NCI-H1048 (cell line): ENCODE measurements around the gene WNK2.

Experiments used
- DNase-seq: peaks from one replicate; lab custom pipeline; 2025; lab: John Stamatoyannopoulos, UW

The WNK2 gene

DNA sequence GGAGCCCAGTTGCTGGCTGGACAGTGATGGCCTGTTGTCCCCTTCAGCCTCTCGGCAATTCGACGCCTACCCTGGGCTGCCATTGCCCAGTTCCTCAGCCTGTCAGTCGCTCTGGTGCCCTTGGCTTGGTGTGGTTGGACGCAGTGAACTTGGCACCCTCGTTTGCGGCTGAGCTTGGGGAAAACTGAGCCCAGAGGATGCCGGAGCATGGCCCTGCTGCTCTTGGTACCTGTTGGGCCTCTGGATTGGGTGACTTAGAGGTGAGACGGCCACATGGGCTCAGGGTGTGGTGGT is 16.5 kb downstream of the WNK2 start:
- no peak for DNase-seq

DNA sequence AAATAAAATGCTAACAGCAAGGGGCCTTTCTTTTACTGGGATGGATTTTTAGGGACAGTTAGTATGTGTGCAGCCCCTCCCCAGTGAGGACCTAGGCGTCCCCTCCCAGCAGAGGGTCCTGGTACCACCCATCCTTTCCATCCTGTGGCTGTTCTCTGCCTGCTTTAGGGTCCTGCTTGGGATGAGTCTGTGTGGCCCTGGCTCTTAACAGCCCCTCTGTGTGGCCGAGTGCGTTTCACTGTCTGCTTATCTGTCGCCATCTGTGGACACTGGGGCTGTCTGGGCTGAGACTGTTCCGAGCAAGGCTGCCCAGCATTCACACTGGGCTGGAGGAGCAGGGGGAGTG is 17.0 kb downstream of the WNK2 start:
- DNase-seq: no peak

DNA sequence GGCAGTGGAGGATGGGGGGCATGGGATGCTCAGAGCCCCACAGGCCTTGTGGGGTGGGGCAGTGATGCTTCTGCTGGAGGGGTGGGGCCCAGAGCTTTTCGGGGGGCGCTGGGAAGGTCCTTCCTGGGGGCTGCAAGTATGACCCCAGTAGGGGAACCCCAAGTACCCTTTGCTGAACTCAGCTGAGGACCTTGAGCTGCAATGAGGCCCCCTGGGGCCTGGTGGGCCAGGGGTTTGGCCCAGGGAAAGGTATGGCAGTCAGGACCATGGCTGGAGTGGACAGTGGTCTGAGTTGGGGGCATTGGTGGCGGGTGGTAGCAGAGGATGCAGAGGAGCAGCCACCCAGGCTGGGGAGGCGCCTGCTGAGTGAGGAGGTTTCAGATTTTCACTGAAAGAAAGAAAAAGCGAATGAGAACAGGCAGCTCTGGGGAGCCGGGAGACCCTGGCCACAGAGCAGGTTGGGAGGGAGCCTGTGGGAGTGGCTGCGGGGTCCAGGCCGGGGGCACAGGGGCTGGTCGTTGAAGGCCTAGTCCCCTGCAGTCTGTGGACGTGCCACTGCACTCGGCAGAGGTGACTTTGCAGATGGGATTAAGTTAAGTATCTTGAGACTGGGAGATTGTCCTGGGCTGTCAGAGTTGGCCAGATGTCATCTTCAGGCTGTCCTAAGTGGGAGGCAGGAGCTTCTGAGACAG is 19.2 kb downstream of the WNK2 start:
- no peak for DNase-seq

DNA sequence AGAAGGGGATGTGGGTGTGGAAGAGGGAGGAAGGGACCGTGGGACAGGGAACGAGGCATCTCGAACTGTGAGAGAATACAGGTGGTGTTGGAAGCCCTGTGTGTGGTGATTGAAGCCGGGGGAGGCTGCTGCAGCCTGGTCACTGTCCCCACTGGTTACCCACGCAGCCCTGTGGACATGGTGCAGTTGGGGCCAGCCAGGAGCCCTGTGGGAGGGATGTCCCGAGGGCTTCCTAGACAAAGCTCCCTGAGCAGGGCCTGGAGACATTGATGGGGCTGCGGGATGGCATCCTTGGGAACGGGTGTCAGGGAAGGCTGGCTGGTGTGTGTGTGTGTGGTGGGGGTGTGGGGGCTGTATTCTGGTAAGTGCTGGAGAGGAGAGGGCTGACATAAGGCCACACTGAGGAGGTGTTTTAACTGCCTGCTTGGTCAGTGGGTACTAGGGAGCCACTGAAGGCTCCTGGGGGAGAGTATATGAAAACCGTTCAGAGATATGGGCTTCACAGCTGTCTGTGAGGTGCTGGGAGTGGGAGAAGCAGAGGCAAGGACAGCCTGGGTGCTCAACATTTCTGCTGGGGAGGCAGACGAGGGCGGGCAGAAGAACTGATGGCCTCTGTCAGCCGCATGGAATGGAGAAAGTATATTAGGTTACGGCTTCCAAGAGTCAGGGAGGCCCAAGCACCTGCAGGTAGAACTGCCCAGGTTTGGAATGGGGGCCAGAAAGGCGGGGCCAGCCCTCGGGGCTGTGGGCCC is 20.0 kb downstream of the WNK2 start:
- no peak for DNase-seq

DNA sequence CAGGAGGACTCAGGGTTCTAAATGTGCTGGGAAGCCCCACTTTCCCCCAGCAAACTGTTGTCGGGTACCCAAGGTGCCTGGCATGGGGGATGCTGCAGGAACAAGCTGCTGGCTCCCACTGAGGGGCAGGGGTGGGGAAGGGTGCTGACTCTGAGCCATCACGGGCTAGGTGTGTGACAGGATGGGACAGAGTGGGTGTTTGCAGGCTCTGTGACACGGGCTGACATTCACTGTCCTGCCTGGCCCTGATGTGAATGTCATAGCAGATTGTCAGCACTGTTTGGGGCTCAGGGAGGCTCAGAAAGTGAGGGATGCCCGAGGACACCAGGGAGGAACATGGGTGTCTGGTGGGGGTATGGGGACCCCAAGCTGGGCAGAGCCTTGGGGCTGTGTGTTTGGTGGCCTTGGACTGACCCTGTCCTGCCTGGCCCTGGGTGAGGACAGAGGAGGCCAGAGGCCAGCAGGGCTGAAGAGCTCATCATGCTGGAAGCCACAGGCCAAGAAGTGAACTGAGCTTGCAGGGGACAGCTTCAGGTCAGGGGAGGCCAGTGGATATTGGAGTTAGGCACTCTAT is 20.6 kb downstream of the WNK2 start:
- no peak for DNase-seq

DNA sequence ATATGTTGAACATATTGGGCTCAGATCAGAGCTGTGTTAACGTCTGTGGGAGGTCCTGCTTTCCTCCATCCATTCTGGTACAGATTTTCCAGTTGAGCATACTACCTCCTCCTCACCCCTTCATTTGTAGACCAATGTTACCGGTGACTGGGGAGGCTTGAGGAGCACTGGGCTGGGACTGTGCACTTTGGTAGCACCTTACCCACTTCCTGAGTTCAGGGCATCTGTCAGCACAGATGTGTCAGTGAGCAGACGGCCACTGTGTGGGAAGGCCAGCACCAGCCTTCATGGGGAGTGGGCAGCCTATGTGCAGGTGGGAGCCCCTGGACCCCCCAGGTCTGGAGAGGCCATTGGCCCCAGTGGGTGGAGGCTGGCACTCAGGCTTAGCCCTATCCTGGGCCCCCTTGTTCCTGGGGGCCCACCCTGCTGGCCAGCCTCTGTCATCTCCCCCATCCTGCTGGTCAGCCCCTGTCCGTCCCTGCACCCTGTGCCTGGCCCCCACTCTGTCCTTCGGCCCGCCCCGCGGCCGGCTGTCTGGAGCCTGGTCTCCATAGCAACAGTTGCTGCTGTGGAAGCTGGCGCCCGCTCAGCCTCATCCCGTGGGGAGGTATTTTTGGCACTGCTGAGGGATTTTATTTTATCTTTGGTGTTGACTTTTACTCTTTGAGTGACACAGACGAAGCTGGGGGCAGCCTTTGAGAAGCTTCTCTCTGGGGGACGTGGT is 21.3 kb downstream of the WNK2 start:
- no peak for DNase-seq

DNA sequence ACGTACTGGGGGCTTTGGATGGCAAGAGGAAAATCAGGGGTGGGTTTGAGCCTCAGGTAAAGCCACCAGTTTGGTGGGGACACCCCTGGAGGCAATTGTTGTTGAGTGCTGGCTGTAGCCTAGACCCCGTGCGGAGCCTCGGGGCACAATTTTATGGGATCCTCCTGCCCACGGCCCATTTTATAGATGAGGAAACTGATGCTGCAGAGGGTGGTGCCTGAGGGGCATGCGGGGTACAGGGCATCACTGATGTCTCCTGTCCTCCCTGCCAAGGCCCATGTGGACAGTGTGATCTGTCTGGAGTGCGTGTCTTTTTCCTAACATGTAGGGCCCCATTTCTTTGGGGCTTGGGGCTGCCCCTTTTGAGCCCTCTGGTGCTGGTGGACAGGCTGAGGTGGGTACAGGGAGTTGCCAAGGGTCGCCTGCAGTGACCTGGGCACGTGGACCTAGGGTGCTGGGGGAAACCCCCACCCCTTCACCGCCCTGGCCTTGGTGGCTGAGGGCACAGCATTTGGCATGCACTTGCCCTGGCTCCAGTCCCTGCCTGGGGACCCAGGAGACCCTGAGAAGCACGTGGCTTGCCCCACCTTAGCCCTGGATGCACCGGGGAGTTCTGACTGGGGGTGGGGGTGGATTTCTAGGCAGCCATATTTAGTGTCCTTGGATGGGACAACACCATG is 22.1 kb downstream of the WNK2 start:
- DNase-seq: no peak

DNA sequence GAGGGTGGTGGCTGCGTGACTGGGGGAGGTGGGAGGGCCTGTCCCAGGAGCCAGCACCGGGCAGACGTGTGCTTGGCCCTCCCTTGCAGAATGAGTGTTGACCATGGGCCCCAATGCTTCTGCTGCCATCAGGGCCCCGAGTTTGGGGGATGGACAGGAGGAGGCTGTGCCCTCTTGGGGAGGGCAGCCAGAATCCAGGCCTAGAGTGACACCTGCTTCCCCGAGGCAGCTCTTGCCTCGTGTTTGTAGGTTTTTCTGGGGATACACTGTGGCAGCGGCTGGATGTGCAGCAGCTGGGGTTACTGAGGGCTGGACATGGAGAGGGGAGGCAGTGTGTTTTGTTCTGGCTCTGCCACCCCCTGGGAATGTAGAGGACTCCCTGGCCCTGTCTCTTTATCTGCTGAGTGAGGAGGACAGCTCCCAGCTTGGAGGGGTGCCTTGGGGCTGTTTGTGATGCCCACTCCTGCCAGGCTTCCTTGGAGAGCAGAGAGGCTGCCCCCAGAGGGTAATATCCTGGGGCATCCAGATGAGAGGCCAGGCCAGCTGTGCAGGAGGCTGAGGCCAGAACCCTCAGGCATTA is 22.7 kb downstream of the WNK2 start:
- DNase-seq: no peak

DNA sequence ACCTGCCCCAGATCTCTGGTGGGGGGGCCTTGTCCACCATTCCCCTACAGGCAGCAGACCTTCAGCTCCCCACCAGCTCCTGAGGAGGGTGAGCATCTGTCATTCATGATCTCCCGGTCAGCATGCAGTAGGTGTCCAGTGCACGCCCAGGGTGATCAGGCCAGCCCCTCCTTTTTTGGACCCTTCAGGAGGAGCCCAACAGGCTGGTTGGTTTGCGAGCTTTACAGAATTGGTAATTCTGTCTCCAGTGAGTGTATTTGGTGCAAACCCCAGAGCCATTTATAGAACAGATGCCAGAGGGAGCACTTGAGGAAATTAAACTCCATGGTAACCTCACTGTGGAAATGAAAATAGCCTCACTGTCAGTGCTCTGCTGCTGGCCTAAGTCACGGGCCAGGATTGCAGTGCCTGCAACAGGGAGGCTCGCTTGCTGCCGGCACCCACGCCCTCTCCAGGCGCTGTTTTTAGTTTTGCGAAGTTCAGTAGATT is 23.4 kb downstream of the WNK2 start:
- no peak for DNase-seq

DNA sequence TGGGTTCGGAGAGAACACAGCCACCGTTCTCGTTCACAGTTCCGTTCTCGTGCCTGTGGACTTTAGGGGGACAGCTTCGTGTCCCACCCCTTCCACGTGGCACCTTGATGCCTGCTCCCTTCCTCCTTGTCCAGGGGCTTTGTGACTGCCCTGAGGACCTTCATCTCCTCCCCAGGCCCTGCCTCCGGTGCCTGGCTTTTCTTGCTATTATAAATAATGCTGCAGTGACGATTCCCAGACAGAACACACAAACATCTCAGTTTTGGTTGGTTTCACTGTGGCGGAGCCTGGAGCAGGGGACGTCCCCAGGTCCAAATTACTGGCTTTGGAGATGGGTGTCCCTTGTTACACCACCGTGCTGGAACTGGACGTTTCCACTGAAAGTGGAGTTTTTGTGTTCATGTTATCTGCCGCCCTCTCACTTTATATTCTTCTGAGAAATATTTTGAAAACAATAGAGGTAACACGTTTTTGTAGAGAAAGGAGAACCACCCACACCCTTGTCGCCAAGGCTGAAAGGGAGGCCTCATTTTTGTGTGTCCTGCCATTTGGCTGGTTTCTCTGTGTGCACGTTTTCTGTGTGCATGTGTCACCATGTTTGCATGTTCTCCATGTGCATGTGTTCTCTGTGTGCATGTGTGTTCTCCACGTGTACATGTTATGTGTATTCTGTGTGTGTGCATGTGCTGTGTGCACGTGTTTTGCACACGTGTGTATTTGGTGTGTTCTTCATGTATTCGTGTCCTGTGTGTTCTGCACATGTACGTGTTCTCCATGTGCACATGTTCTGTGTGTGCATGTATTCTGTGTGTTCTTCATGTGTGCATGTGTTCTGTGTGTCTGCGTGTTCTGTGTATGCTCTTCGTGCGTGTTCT is 24.2 kb downstream of the WNK2 start:
- DNase-seq: no peak

DNA sequence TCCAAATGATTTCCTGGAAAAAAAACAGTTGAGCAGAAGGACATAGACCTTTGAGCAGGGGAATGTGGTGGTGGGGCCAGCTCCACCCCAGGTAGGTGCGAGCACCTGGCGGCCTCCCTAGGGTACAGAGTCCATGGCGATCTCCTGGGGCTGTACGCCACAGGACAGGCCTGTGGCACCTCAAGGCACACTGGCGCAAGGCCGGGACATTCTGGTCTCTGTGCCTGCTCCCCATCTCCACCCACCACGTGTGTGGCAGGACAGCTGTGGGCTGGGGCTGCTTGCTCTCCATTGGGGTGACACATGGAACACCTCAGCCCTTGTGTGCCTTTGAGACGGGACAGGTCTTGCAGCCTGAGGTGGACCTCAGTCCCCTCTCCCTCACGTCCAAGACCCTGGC is 25.2 kb downstream of the WNK2 start:
- DNase-seq: no peak

DNA sequence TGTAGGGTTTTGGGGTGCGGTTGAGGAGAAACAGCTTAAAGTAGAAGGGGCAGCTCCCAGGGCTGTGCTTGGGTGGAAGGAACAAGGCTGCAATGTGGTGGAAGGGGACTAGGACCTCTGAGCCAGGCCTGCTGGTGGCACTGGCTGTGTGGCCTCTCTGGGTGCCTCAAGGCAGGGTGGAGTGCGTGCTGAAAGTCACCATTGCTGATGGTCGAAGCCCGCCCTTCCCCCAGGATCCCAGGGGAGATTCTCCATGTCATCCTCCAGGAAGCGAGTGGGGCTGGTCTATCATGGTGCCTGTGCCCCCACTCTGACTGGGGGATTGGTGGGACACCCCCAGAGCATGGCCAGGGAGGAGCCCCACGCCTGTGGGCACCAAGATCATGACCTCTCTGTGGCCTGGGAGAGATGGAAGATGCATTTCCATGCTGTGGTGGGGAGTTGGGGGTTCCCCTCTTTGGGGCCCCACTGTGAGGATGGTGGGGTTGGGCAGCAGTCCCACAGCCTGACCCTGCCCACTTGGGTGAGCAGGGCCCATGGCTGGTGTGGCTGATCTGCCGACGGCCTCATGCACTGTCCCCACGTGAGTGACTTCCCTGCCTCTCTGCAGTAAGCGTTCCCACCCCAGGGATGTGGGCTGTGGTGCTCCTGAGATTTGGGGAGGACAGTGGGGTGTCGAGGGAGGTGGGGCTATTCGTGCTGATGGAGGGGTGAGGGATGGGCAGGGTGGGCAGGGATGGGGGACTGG is 25.8 kb downstream of the WNK2 start:
- no peak for DNase-seq

DNA sequence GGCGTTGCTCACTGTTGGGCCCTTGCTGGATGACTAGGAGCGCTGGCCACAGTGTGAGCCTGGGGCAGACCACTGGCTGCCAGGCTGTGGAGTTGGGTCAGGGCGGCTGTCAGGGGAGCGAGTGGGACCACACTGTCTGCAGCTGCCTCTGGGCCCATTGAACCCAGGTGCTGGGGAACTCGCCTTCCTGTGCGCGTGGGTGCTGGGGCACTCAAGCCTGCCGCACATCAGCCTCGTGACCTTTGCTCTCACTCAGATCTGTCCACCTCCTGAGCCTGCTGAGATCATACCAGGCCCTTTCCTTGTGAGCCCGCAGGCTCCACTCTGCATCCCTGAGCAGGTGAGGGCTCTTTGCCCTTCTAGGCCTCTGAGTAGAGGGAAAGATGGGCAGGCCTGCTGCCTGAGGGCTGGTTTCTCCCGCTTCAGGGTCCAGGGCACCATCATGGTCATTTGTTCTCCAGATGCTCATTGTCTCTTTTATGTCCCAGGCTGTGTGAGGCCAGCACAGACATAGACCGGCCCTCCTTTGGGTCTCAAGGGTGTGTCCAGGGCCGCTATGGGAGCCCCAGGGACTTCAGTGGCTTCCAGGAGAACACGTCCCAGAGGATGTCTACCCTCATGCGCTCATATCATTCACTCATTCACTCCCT is 26.5 kb downstream of the WNK2 start:
- no peak for DNase-seq

DNA sequence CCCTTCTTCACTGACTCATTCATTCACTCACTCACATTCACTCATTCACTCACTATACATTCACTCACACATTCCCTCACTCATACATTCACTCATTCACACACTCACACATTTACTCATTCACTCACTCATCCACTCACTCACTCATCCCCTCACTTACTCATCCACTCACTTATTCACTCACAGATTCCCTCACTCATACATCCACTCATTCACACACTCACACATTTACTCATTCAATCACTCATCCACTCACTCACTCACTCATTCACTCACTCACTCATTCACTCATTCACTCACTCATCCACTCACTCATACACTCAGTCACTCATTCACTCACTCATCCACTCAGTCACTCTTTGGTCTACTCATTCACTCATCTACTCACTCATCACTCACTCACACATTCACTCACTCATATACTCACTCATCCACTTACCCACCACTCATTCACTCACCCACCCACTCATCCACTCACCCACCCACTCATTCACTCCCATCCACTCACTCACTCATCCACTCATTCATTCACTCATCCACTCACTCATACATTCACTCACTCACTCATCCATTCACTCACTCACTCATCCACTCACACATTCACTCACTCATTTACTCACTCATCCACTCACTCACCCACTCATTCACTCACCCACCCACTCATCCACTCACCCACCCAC is 27.2 kb downstream of the WNK2 start:
- DNase-seq: no peak

DNA sequence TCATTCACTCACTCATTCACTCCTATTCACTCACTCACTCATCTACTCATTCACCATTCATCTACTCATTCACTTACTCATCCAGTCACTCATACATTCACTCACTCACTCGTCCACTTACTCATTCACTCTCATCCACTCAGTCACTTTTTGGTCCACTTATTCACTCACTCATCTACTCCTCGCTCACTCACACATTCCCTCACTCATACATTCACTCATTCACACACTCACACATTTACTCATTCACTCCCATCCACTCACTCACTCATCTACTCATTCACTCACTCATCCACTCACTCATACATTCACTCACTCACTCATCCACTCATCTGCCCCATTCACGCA is 27.7 kb downstream of the WNK2 start:
- DNase-seq: no peak

DNA sequence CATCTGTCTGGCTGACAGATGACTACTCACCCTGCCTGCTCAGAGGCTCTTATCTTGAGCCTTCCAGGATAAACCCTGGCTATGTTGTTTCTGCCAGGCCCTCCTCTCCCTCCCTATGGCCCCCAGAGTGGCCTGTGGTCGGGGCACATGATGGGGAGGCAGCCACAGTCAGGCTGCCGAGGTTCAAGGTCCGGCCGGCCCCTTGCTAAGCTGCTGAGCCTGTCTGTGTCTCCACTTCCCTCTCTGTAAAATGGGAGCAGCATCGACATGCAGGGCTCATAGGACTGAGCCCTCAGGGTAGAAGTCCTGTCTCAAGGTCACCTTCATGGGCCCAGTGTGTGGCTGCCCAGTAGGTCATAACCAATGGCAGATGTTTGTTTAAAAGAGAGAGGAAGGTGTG is 28.5 kb downstream of the WNK2 start:
- no peak for DNase-seq

DNA sequence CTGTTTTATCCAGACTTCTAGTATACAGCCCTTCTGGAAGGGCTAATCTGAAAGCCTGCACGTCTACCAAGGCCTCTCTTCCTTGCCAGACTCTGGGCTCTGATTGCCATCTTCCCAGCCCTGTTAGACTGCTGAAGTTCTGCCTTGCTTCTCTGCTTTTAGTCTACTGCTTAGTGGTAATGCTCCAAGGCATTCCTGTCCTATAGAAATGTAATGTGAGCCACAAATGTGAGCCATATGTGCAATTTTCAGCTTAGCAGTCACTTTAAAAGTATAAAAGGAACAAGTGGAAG is 32.1 kb downstream of the WNK2 start:
- no peak for DNase-seq

DNA sequence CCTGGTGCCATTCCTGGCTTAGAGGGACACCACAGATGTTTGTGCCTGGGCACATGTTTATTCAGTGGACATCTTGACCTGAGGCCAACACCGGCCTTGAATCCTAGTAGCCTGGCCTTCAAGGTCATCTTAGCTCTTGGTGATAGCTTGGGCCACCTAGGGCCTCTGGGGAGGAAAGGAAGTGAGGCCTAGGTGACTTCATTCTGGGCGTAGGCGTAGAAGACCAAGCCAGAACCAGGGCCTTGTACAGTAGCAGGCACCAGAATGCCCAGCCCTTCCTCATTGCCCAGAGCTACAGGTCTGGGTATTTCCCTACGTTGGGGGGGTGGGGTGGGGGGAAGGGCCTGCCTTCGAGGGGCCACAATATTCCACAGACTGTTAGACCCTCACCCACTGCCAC is 33.8 kb downstream of the WNK2 start:
- no peak for DNase-seq

DNA sequence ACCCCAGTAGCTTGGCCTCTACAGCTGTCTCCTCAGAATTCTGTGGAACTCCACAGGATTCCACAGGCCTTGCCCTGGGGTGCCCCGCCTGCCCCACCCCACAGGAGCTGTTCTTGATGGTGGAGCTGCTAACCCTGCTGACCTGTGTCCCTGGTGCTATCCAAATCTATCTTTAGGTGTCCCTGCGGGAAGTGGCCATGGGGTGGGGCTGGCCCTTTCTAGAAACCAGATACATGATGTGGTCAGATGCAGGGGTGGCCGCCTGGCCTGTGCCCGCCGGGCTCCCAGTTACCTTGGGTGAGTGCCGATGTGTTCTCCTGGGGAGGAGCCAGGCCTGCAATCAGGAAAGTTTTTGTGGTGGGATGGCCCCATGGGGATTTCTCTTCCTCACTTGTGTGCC is 34.2 kb downstream of the WNK2 start:
- no peak for DNase-seq
